D721Med (cell line): Measurements from ENCODE around the gene XIRP2.

Source experiments
- DNase-seq: peaks from one replicate; pipeline ENCODE4 v3.0.0; 2011; ENCODE audit warnings: low spot score; ENCODE audit not compliant: insufficient read length
- FAIRE-seq: peaks from 2 replicates; lab custom pipeline; 2011; peaks lifted over from hg19 to GRCh38; lab: Jason Lieb, UNC
- TF ChIP-seq, protein P1 (sequence below): IDR thresholded peaks from 2 replicates; pipeline ENCODE4 v1.5.1; 2012; ENCODE audit warnings: mild to moderate bottlenecking, control low read depth; ENCODE audit not compliant: insufficient read depth; ENCODE audit errors: missing control alignments

Gene XIRP2

DNA sequence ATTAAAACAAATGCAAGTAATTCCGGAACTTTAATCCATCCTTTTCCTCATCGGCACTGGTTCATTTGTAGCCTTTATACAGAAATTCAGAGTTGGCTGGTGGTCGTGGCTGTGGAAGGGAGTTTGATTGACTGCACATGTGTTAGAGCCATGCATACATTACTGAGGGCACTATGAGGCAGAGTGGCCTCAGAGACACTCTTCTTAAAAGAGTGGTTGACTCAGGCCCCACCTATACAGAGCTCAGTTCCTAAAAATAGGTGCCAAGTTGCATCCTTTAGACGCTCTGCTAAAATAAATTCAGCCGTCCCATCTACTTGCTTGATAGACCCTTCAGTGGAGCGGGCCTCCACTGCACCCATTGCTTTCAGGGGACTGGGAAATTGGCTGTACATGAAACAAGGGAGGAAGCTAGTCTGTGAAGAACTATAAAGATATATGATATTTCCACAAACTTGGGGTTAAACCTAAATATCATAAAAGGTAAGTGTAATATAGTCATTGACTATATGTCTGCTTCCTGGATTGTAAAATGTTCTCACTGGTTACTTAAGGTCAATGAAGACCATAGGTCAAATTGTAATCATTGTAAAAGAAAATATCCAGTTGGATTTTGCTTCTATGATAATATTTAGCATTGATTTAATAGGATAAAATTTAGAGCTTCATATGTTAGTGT, 298.9 kb downstream of the XIRP2 start:
- DNase-seq (no peak), FAIRE-seq (no peak)
- TF ChIP-seq, protein P1, sequence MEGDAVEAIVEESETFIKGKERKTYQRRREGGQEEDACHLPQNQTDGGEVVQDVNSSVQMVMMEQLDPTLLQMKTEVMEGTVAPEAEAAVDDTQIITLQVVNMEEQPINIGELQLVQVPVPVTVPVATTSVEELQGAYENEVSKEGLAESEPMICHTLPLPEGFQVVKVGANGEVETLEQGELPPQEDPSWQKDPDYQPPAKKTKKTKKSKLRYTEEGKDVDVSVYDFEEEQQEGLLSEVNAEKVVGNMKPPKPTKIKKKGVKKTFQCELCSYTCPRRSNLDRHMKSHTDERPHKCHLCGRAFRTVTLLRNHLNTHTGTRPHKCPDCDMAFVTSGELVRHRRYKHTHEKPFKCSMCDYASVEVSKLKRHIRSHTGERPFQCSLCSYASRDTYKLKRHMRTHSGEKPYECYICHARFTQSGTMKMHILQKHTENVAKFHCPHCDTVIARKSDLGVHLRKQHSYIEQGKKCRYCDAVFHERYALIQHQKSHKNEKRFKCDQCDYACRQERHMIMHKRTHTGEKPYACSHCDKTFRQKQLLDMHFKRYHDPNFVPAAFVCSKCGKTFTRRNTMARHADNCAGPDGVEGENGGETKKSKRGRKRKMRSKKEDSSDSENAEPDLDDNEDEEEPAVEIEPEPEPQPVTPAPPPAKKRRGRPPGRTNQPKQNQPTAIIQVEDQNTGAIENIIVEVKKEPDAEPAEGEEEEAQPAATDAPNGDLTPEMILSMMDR = no peak

DNA sequence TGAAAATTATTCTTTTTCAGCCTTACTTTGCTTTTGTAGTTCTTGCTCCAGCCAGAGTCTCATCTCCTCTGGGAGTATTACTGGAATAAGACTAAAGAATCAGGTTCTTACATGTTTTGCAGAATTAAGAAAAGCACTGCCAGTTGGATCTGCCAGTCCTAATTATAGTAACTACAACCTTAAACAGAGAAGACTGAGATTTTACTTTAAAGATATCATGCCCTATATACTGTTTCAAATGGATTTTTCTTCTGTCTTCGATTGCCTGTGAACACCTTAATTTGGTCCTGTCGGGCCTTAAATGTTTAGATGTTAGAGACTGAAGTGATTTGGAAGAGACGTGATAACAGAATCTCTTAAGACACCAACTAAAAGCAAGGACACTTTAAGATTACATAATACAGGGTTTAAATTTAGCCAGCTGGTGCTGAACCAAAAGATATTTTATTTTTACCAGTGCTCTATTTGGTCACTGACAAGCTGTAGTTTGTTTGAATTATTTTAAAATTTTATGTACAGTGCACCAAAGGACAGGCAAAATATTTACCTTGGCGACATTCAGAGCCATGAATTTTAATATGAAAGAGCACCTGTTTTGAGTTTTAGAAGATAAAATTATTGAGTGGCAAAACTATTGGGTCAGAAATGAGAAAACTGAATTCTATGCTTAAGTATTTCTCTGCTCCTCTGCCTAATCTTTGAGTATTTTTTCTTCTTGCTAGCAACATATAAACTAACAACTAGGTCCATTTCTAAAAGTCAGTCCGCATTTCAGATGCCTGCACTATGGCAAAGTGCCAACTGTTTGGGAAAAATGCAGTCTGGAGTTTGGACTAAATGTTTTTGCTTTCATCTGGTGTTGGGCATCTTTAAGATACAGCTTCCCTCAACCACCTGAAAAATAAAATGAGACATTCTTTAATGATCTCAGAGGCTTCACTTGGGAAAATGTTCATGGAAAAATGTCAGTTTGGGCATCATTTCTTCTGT, 300.0 kb downstream of the XIRP2 start:
- FAIRE-seq = no peak
- TF ChIP-seq, protein P1 = no peak

DNA sequence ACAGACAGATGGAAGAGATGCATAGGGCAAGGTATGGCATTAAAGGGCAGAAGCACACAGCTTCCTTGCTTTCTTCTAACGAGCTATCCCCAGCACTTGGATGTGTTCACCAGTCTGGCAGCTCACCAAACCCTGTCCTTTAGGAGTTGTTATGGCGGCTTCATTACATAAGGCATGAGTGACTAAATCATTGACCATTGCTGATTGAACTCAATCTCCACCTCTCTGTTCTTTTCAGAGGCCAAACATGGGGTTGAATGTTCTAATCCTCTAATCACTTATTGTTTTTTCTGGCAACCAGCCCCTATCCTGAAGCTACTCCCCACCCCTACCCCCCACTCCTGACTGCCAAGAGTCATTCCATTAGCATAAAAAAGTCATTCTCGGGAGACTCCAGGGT, 301.8 kb downstream of the XIRP2 start:
- TF ChIP-seq, protein P1 = no peak
- no peak for FAIRE-seq
- no peak for DNase-seq

More for the DNA sequence above, 300.0 kb downstream of the XIRP2 start:
- no peak for DNase-seq

DNA sequence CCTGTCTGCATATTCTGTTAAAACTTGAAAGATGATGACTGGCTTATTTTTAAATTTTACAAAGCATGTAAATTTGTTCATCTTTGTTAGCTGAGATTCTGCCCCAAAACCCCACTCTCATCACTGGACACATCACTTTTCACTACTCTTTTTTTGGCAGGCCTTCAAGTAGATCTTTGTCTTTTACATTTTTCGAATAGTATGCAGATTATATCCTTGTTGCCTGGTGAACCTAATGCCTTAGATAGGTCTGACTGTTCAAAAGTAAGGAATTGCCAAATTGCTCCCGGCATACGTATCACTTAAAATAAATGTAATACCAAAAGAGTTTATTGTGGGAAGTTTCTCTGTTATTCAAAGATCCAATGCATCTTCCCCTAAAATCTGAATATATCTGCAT, 303.3 kb downstream of the XIRP2 start:
- FAIRE-seq = no peak
- TF ChIP-seq, protein P1 = no peak
- no peak for DNase-seq

DNA sequence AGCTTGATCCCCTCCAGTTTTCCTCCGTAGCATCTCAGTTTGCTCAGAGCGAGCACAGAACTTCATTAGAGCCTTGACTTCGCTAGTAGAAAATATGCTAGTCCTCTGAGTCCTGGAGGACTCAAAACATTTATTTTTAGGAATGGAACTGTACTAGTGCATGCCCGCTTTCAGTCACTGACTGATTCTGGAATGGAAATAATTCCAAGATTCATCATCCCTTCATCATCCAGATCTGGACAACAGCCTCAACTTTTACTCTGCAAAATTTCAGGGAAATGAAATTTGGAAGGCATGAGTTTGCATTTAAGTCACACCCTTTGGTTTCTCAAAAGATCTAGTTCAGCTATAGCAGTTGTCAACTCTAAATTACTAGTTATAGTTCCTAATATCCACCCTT, 304.6 kb downstream of the XIRP2 start:
- TF ChIP-seq, protein P1 = no peak
- FAIRE-seq = peak; percentile 38
- DNase-seq = no peak

DNA sequence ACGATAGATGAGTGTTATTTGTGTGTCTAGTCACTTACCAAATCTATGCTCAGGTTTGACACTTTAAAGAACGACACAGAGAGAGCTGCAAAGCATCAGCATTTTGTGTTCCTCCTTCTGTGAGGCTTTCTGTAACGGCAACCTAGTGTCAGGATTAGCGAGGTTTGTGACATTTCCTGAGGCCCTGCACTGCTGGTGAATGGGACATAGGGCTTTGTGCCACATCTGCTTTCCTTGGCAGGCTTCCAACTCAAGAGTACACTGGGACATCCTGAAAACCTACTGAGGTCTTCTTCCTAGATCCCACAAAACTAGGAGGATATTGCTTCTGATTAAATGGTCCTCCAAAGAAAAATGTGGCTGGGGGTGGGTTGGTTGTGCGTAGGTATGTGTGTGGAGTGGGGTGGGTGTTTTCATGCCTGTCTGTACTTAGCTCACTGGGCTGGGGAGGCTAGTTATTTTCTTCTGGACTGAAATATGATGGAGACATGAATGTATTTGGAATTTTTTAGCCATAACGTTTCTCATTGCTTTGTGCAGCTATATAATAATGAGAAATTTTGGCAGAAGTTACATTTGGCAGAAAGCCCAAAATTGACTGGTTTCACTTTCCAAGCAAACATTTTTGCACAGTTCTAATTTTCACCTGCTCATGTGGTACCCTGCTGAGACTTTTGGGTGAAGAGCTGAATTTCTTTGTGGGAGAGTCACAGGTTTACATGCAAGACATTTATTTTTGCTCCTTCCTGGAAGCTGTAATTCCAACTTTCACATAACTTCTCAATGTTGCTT, 308.4 kb downstream of the XIRP2 start:
- TF ChIP-seq, protein P1 = no peak
- FAIRE-seq (no peak), DNase-seq (no peak)
